Thyroid gland (tissue), 4 donors: ENCODE data around the gene TLR9. TPM values are rescaled to one million over a fixed set of nuclear protein-coding genes. Genes with fewer than 3 reads are reported as not detected.
A peak's percentile ranks its signal among the peaks of the same experiment; 100 is the strongest.

ENCODE experiments used
- DNase-seq, 2 donors: peaks; one replicate each; pipeline ENCODE4 v3.0.0-alpha.2; 2019
- H3K27ac ChIP-seq, 3 donors: fragments of 200-600 bp; sonication (generic); 1 replicate in 2 of 3; 2 replicates in 1 of 3; pipeline ENCODE4 v1.5.1; 2016 to 2019; ENCODE audit warnings: mild to moderate bottlenecking in 1 of 3, moderate library complexity in 1 of 3
- H3K27me3 ChIP-seq: fragments of 200-600 bp; sonication (generic); one replicate; pipeline ENCODE4 v1.5.1; 2019
- H3K36me3 ChIP-seq, 2 donors: fragments of 200-600 bp; sonication (generic); one replicate each; pipeline ENCODE4 v1.5.1; 2016 to 2019
- H3K4me1 ChIP-seq, 2 donors: fragments of 200-600 bp; sonication (generic); one replicate each; pipeline ENCODE4 v1.5.1; 2017 to 2019
- H3K4me3 ChIP-seq, 3 donors: fragments of 200-600 bp; sonication (generic); replicated peaks in 1 of 3; 1 replicate in 2 of 3; 2 replicates in 1 of 3; pipeline ENCODE4 v1.5.1; 2016; ENCODE audit warnings: mild to moderate bottlenecking in 1 of 3
- H3K9me3 ChIP-seq: fragments of 200-600 bp; sonication (generic); one replicate; pipeline ENCODE4 v1.5.1; 2017
- POLR2A ChIP-seq, 2 donors: fragments of 450-650 bp; IDR thresholded peaks; one replicate each; pipeline ENCODE4 v1.6.1; 2017; ENCODE audit warnings: antibody characterized with exemption in 2 of 2, mild to moderate bottlenecking in 2 of 2, moderate library complexity in 1 of 2
- WGBS, 2 donors: methylation state at CpG; one replicate each; pipeline ENCODE4 v1.1.5; 2017; 5-methylcytosine and 5-hydroxymethylcytosine counted together
- intact Hi-C: fragments of 100-400 bp; cut with DNase I; formaldehyde crosslinking; loops from one replicate; pipeline ENCODE4 v1.15.1; 2023
- total RNA-seq, 4 donors: library from RNA; depleted of rRNA; stranded (reverse); fragments of >200 nt; gene quantifications; one replicate each; pipeline ENCODE4 v1.2.3, GENCODE V29; 2016
- TF ChIP-seq, protein P1 (sequence below), 6 experiments: fragments of 200-600 bp in 3 of 6; fragments of 450-650 bp in 3 of 6; sonication (generic) in 3 of 6; IDR thresholded peaks; one replicate each; pipeline ENCODE4 v1.5.1; 2016 to 2019; ENCODE audit warnings: antibody characterized with exemption in 6 of 6, mild to moderate bottlenecking in 2 of 6, inconsistent platforms in 1 of 6, moderate library complexity in 1 of 6

Gene TLR9
- total RNA-seq, 4 donors from 2014 or later = 0.40 TPM; not detected in 3

GRCh38 chr3:52210037-52210436, 15.4 kb downstream of the TLR9 start:
- DNase-seq = no peak
- Histone ChIP-seq H3K9me3 (no peaks in the 10 kb centered on the region), H3K4me3 (no peak overlapping the region), H3K36me3 (peaks cover 86 to 96% of the 10 kb centered on the region in 2 donors), H3K4me1 (peaks cover 0 to 9% of the 10 kb centered on the region in 2 donors), H3K27ac (no peak overlapping the region), H3K27me3 (no peaks in the 10 kb centered on the region)
- intact Hi-C loops = no loop called here
- TF ChIP-seq POLR2A (IDR thresholded peaks at IDR 0.05) = no peak
- TF ChIP-seq, protein P1, sequence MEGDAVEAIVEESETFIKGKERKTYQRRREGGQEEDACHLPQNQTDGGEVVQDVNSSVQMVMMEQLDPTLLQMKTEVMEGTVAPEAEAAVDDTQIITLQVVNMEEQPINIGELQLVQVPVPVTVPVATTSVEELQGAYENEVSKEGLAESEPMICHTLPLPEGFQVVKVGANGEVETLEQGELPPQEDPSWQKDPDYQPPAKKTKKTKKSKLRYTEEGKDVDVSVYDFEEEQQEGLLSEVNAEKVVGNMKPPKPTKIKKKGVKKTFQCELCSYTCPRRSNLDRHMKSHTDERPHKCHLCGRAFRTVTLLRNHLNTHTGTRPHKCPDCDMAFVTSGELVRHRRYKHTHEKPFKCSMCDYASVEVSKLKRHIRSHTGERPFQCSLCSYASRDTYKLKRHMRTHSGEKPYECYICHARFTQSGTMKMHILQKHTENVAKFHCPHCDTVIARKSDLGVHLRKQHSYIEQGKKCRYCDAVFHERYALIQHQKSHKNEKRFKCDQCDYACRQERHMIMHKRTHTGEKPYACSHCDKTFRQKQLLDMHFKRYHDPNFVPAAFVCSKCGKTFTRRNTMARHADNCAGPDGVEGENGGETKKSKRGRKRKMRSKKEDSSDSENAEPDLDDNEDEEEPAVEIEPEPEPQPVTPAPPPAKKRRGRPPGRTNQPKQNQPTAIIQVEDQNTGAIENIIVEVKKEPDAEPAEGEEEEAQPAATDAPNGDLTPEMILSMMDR (IDR thresholded peaks at IDR 0.05) = no peak

DNA sequence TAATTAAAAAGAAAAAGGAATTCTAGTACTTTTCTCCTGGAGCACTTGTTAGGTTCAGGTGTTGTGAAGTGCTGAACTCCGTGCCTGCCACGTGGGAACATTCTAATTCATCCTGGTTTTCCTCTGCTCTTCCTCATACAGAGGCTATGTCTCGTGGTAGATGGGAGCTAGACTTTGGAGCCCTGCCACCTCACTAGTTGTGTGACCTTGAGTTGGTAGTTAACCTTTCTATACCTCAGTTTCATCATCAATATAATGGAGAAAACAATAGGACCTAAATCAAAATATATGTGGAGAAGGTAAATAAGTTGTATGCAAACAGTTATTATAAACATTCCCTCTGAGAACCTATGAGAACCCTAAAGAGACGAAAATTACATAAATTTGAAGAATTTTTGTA, 16.9 kb downstream of the TLR9 start:
- peaks cover 84 to 96% of the 10 kb centered on the region in 2 donors for H3K36me3 ChIP-seq
- no peak for DNase-seq
- no peaks in the 10 kb centered on the region for H3K9me3 ChIP-seq
- H3K4me1 ChIP-seq = peaks cover 3 to 15% of the 10 kb centered on the region in 2 donors
- 94 to 95% methylated on average over 4 of the region's 4 CpGs for WGBS, 2 donors
- H3K27ac ChIP-seq = no peak overlapping the region
- no peak overlapping the region for H3K4me3 ChIP-seq
- H3K27me3 ChIP-seq = no peaks in the 10 kb centered on the region
- no peak for TF ChIP-seq POLR2A (IDR thresholded peaks at IDR 0.05)
- TF ChIP-seq, protein P1 (IDR thresholded peaks at IDR 0.05) = no peak
- intact Hi-C loops = no loop called here

DNA sequence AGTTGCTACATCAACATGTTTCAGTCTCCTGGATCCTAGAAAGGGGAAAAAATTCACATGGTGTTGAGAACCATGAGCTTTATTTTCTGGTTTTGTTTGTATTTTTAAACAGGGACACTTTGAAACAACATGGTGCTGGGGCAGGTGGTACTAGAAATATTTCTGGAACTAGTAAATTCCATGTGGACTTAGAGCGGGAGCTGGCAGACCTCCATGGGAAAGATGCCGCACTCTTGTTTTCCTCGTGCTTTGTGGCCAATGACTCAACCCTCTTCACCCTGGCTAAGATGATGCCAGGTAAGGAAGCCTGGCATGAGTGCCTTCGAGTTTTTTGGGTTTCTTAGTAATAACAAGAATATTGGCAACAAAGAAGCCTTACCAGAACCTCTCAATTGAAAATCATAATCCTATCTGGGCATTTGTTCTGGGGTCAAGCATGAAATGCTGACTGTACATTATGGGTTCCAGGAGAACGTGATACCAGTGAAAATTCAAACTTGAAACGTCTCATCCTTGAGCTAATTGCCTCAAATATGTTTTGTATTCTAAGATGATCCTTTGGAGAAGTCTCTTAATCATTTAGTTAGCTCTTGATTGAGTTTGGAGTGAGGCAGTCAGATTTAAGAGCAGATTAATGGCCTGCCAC, 19.6 kb downstream of the TLR9 start:
- Histone ChIP-seq H3K36me3 (peaks cover 68 to 85% of the 10 kb centered on the region in 2 donors), H3K4me1 (peaks cover 6 to 15% of the 10 kb centered on the region in 2 donors), H3K27ac (no peak overlapping the region), H3K9me3 (no peaks in the 10 kb centered on the region), H3K4me3 (no peak overlapping the region), H3K27me3 (no peaks in the 10 kb centered on the region)
- peak in 1 of 2 donors; percentile 65 for DNase-seq
- intact Hi-C loops = no loop called here
- TF ChIP-seq, protein P1 (IDR thresholded peaks at IDR 0.05) = no peak
- no peak for TF ChIP-seq POLR2A (IDR thresholded peaks at IDR 0.05)
- 71 to 85% methylated on average over 6 of the region's 6 CpGs for WGBS, 2 donors

GRCh38 chr3:52204337-52205073, 20.9 kb downstream of the TLR9 start:
- 73 to 78% methylated on average over 10 of the region's 10 CpGs for WGBS, 2 donors
- Histone ChIP-seq H3K27ac (no peak overlapping the region), H3K9me3 (no peaks in the 10 kb centered on the region), H3K27me3 (no peaks in the 10 kb centered on the region), H3K4me3 (no peak overlapping the region), H3K4me1 (peaks cover 11 to 16% of the 10 kb centered on the region in 2 donors), H3K36me3 (peaks cover 61 to 76% of the 10 kb centered on the region in 2 donors)
- intact Hi-C loops = no loop called here
- no peak for TF ChIP-seq POLR2A (IDR thresholded peaks at IDR 0.05)
- DNase-seq = no peak

GRCh38 chr3:52203701-52204100, 21.7 kb downstream of the TLR9 start:
- intact Hi-C loops = no loop called here
- H3K27me3 ChIP-seq = no peaks in the 10 kb centered on the region
- no peak for DNase-seq
- H3K9me3 ChIP-seq = no peaks in the 10 kb centered on the region
- WGBS, 2 donors = 83 to 85% methylated on average over 1 of the region's 1 CpG
- peaks cover 17 to 24% of the 10 kb centered on the region in 2 donors for H3K4me1 ChIP-seq
- peaks cover 53 to 68% of the 10 kb centered on the region in 2 donors for H3K36me3 ChIP-seq
- no peak overlapping the region for H3K27ac ChIP-seq
- TF ChIP-seq POLR2A (IDR thresholded peaks at IDR 0.05) = no peak
- TF ChIP-seq, protein P1 (IDR thresholded peaks at IDR 0.05) = no peak
- H3K4me3 ChIP-seq = no peak overlapping the region
